GM12878 (cell line): Measurements from ENCODE around the gene UNKL. TPM values are rescaled to one million over a fixed set of nuclear protein-coding genes. Genes with fewer than 3 reads are reported as not detected.
A peak's percentile ranks its signal among the peaks of the same experiment; 100 is the strongest.

ENCODE experiments used
- ATAC-seq: fragments of 200-7000 bp; cut with Tn5 transposase; 3 replicates; pipeline ENCODE4 v1.9.1; 2020; ENCODE audit warnings: mild to moderate bottlenecking, moderate library complexity
- BruUV-seq: library from RNA; stranded (reverse); fragments of 400-500 nt; replicated peaks from 2 replicates; lab custom pipeline; 2021; lab: Mats Ljungman, UMichigan
- CTCF ChIA-PET: fragments of 300-600 bp; sonication (Branson Sonifier 250); formaldehyde crosslinking; extraction: SDS; loops from one replicate; lab custom pipeline; 2021; ENCODE audit warnings: inconsistent platforms; lab: Yijun Ruan, JAX
- POLR2A ChIA-PET: fragments of 350-600 bp; formaldehyde crosslinking; extraction: SDS; loops from one replicate; lab custom pipeline; 2021; ENCODE audit warnings: inconsistent platforms; lab: Charles Lee
- RAD21 ChIA-PET: fragments of 300-600 bp; sonication (Branson Sonifier 250); formaldehyde crosslinking; loops from one replicate; lab custom pipeline; 2023; ENCODE audit warnings: antibody characterized with exemption; ENCODE audit not compliant: unreplicated experiment; lab: Charles Lee
- SMC1A ChIA-PET: fragments of 300-600 bp; sonication (Branson Sonifier 250); formaldehyde crosslinking; loops from one replicate; lab custom pipeline; 2023; ENCODE audit not compliant: unreplicated experiment, uncharacterized antibody; lab: Charles Lee
- DNase-seq: peaks from one replicate; pipeline ENCODE4 v3.0.0-alpha.2; 2011; ENCODE audit warnings: low read depth, low spot score
- FAIRE-seq: peaks from 3 replicates; lab custom pipeline; 2011; peaks lifted over from hg19 to GRCh38; lab: Jason Lieb, UNC
- H2AFZ ChIP-seq: 2 replicates; pipeline ENCODE4 v1.6.0; 2011; ENCODE audit warnings: low read depth, low read length, control low read depth; ENCODE audit not compliant: control insufficient read depth
- H3K27ac ChIP-seq: 2 replicates; pipeline ENCODE4 v1.5.1; 2011; ENCODE audit warnings: control low read depth; ENCODE audit not compliant: control insufficient read depth, insufficient read depth
- H3K27me3 ChIP-seq, 2 experiments: replicated peaks in 1 of 2; 2 replicates each; pipeline versions ENCODE4 v1.6.0 to v1.6.1; 2011; ENCODE audit warnings: low read length in 1 of 2; ENCODE audit not compliant: control insufficient read depth in 2 of 2, insufficient read depth in 2 of 2
- H3K36me3 ChIP-seq, 2 experiments: 2 replicates each; pipeline ENCODE4 v1.5.1; 2011; ENCODE audit warnings: low read length in 1 of 2; ENCODE audit not compliant: control insufficient read depth in 2 of 2, insufficient read depth in 2 of 2
- H3K4me1 ChIP-seq: 2 replicates; pipeline ENCODE4 v1.6.1; 2011; ENCODE audit warnings: mild to moderate bottlenecking, low read length, moderate library complexity, mixed read lengths; ENCODE audit not compliant: control insufficient read depth, insufficient read depth
- H3K4me2 ChIP-seq: 2 replicates; pipeline ENCODE4 v1.6.0; 2011; ENCODE audit warnings: control low read depth; ENCODE audit not compliant: control insufficient read depth, insufficient read depth
- H3K4me3 ChIP-seq: fragments of 200-600 bp; sonication (generic); 2 replicates; pipeline ENCODE4 v1.5.1; 2016
- H3K79me2 ChIP-seq: 2 replicates; pipeline ENCODE4 v1.6.0; 2011; ENCODE audit warnings: low read length; ENCODE audit not compliant: control insufficient read depth, insufficient read depth
- H3K9ac ChIP-seq: 2 replicates; pipeline ENCODE4 v1.8.0; 2011; ENCODE audit warnings: low read length, control low read depth, mixed read lengths; ENCODE audit not compliant: control insufficient read depth, insufficient read depth
- H3K9me3 ChIP-seq: replicated peaks from 3 replicates; pipeline ENCODE4 v1.5.1; 2011; ENCODE audit warnings: mild to moderate bottlenecking, low read length; ENCODE audit not compliant: control insufficient read depth, insufficient read depth
- H4K20me1 ChIP-seq: 2 replicates; pipeline ENCODE4 v1.6.0; 2011; ENCODE audit not compliant: control insufficient read depth, insufficient read depth
- ASH2L ChIP-seq: fragments of 300-600, 200-600 bp; sonication (generic); IDR thresholded peaks from 2 replicates; pipeline ENCODE4 v1.6.1; 2017; ENCODE audit warnings: low read depth, mild to moderate bottlenecking, borderline replicate concordance
- ATF3 ChIP-seq: IDR thresholded peaks from 2 replicates; pipeline ENCODE4 v1.6.1; 2011; ENCODE audit warnings: low read depth, mild to moderate bottlenecking, low read length, moderate library complexity, borderline replicate concordance; ENCODE audit errors: extremely low read depth
- BACH1 ChIP-seq: fragments of 450-650 bp; IDR thresholded peaks from 2 replicates; pipeline ENCODE4 v1.6.1; 2017; ENCODE audit warnings: mild to moderate bottlenecking, borderline replicate concordance
- BCL11A ChIP-seq: IDR thresholded peaks from 2 replicates; pipeline ENCODE4 v1.6.1; 2011; ENCODE audit warnings: low read depth, low read length
- CBX5 ChIP-seq: sonication (generic); IDR thresholded peaks from 2 replicates; pipeline ENCODE4 v1.6.1; 2016; ENCODE audit warnings: low read depth, moderate library complexity, mild to moderate bottlenecking, inconsistent platforms
- CHD4 ChIP-seq: fragments of 200-600 bp; sonication (generic); IDR thresholded peaks from 2 replicates; pipeline ENCODE4 v1.6.1; 2016; ENCODE audit warnings: mild to moderate bottlenecking
- CREB1 ChIP-seq: IDR thresholded peaks from 2 replicates; pipeline ENCODE4 v1.6.1; 2012; ENCODE audit warnings: low read depth, mild to moderate bottlenecking, inconsistent platforms
- HCFC1 ChIP-seq: fragments of 150-350 bp; IDR thresholded peaks from 2 replicates; pipeline ENCODE4 v1.6.1; 2014; ENCODE audit warnings: low read length
- IRF3 ChIP-seq: fragments of 450-650 bp; IDR thresholded peaks from 2 replicates; pipeline ENCODE4 v1.6.1; 2014; ENCODE audit warnings: mild to moderate bottlenecking
- NFIC ChIP-seq: IDR thresholded peaks from 2 replicates; pipeline ENCODE4 v1.6.1; 2012; ENCODE audit warnings: low read depth, mild to moderate bottlenecking, inconsistent platforms, low read length, moderate library complexity
- NR2C1 ChIP-seq: fragments of 450-650 bp; IDR thresholded peaks from 2 replicates; pipeline ENCODE4 v1.6.1; 2017; ENCODE audit warnings: antibody characterized with exemption, mild to moderate bottlenecking, moderate library complexity
- NRF1 ChIP-seq: conservative IDR thresholded peaks from 2 replicates; pipeline ENCODE4 v1.6.1; 2011; ENCODE audit warnings: mild to moderate bottlenecking, low read depth, low read length, improper control_type of control experiment
- PAX5 ChIP-seq: IDR thresholded peaks from 2 replicates; pipeline ENCODE4 v1.6.1; 2011; ENCODE audit warnings: low read depth, low read length, borderline replicate concordance
- POLR2A ChIP-seq: IDR thresholded peaks from 2 replicates; pipeline ENCODE4 v1.6.1; 2011; ENCODE audit warnings: low read depth, mild to moderate bottlenecking, low read length
- SP1 ChIP-seq: IDR thresholded peaks from one replicate; pipeline ENCODE4 v1.6.1; 2011; ENCODE audit warnings: low read depth, low read length
- SUZ12 ChIP-seq: fragments of 200-600 bp; sonication (generic); IDR thresholded peaks from one replicate; pipeline ENCODE4 v1.6.1; 2018; ENCODE audit warnings: antibody characterized with exemption, mild to moderate bottlenecking; ENCODE audit not compliant: unreplicated experiment
- WRNIP1 ChIP-seq: IDR thresholded peaks from 2 replicates; pipeline ENCODE4 v1.6.1; 2011; ENCODE audit warnings: low read depth, low read length, improper control_type of control experiment, borderline replicate concordance
- YY1 ChIP-seq: IDR thresholded peaks from 2 replicates; pipeline ENCODE4 v1.6.1; 2011; ENCODE audit warnings: low read depth, mild to moderate bottlenecking, low read length
- ZNF207 ChIP-seq: fragments of 450-650 bp; IDR thresholded peaks from 2 replicates; pipeline ENCODE4 v1.6.1; 2014; ENCODE audit warnings: antibody characterized with exemption, mild to moderate bottlenecking, borderline replicate concordance
- ZNF217 ChIP-seq: fragments of 450-650 bp; IDR thresholded peaks from 2 replicates; pipeline ENCODE4 v1.6.1; 2017; ENCODE audit warnings: antibody characterized with exemption, mild to moderate bottlenecking
- WGBS: methylation state at CpG from one replicate; pipeline ENCODE4 v1.1.6; 2016; ENCODE audit warnings: low lambda C conversion rate; ENCODE audit not compliant: insufficient replicate concordance, insufficient coverage; ENCODE audit errors: missing lambda C conversion rate; 5-methylcytosine and 5-hydroxymethylcytosine counted together
- in situ Hi-C: fragments of 300-500 bp; cut with MboI; formaldehyde crosslinking; loops from 9 replicates; pipeline ENCODE4 v1.14.3; 2018; ENCODE audit warnings: mixed read lengths
- intact Hi-C: fragments of 100-400 bp; cut with micrococcal nuclease; formaldehyde crosslinking; loops from one replicate; pipeline ENCODE4 v1.14.2; 2022; ENCODE audit not compliant: unreplicated experiment
- polyA plus RNA-seq, 11 experiments: library from polyadenylated mRNA; depleted of rRNA in 4 of 11; unstranded in 6 of 11; stranded (reverse) in 5 of 11; fragments of >200 nt; fragmentation: Nextera tagmentation in 4 of 11; fragmentation: Illumina TruSeq in 1 of 11; extraction: Ambion mirVana in 4 of 11; extraction: Trizol in 1 of 11; gene quantifications; 1 replicate in 1 of 11; 2 replicates in 10 of 11; pipeline versions ENCODE4 v1.2.1 to v1.2.3, GENCODE V29; 2011 to 2016; ENCODE audit warnings: inconsistent platforms in 2 of 11, missing spikeins in 2 of 11, low read depth in 1 of 11
- total RNA-seq, 4 experiments: library from RNA; depleted of rRNA in 3 of 4; stranded (reverse); fragments of >200 nt in 3 of 4; fragmentation: Illumina TruSeq in 1 of 4; extraction: Trizol in 1 of 4; gene quantifications; 2 replicates each; pipeline versions ENCODE4 v1.2.1 to v1.2.3, GENCODE V29; 2013 to 2021
- TF ChIP-seq, protein P1 (sequence below): fragments of 450-650 bp; IDR thresholded peaks from 2 replicates; pipeline ENCODE4 v1.6.1; 2017; ENCODE audit warnings: mild to moderate bottlenecking, moderate library complexity

The UNKL gene
- total and polyA plus RNA-seq, 10 of the 15 experiments (the other 5 are each of a cell fraction or from before 2014, with no cell fraction given) = 0.40 to 21.6 (median 9.1) TPM

DNA sequence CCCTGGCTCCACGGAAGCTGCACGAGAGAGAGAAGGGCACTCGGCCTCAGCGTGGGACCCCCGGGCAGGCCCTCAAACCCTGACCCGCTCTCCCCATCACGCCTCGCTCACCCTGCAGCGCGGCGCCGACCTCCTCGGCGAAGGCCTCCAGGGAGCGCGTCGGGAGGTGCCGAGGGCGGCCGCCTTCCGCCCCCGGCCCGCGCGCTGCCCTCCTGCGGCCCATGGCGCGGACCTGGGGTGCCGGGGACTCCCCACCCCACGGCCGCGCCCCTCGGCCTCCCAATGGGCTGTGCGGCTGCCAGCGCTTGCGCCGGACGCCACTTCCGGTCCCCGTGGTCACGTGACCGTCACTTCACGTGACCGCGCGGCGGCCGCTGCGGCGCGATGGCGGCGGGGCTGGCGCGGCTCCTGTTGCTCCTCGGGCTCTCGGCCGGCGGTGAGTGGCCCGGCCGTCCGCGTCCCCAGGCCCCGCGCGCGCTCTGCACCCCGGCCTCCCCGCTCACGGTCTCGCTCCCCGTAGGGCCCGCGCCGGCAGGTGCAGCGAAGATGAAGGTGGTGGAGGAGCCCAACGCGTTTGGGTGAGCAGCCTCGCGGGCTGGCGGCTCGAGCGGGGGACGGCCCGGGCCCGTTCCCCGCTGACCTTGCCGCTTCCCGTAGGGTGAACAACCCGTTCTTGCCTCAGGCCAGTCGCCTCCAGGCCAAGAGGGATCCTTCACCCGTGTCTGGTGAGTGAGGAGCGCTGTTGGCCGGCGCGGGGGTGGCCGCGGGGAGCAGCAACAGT, 62.7 kb downstream of the UNKL start, which contains the start of the genes GNPTG and TSR3:
Gene GNPTG, plus strand, starts transcription at position 350 of the 781 bp plus-strand sequence. Its CDS starts 35 bp downstream, at position 385.
Gene TSR3, minus strand, starts transcription at position 297 of the 781 bp plus-strand sequence. Its CDS starts 74 bp downstream, at position 223.
- intact Hi-C loops (no loop called here), in situ Hi-C loops (no loop called here)
- DNase-seq (peak; percentile 64), FAIRE-seq (peak; percentile 35), ATAC-seq (peak; percentile 98)
- 2% methylated on average over 81 of the region's 98 CpGs for WGBS
- POLR2A ChIA-PET = no interaction called here
- peaks cover 0 to 6% of the 10 kb centered on the region in 2 experiments; a peak in 3 of 4 replicates for H3K36me3 ChIP-seq
- BruUV-seq = no TSS peak
- H3K9ac ChIP-seq = peak within 1 kb of the TSS; percentile 70
- no peaks in the 10 kb centered on the region for H4K20me1 ChIP-seq
- H3K4me2 ChIP-seq = peak within 1 kb of the TSS; percentile 83
- SMC1A ChIA-PET = no interaction called here
- H3K27me3 ChIP-seq = no peaks in the 10 kb centered on the region
- H3K4me3 ChIP-seq = peak within 1 kb of the TSS; percentile 81
- H2AFZ ChIP-seq = peak within 1 kb of the TSS; percentile 78
- H3K4me1 ChIP-seq = peaks cover 8% of the 10 kb centered on the region
- CTCF ChIA-PET = no interaction called here
- H3K9me3 ChIP-seq = no peaks in the 10 kb centered on the region
- H3K79me2 ChIP-seq = peaks cover 27% of the 10 kb centered on the region
- RAD21 ChIA-PET = interaction anchor here (0.8 kb wide), 1 partner anchor 9 kb away, joined by 4 read pairs; no protein-coding TSS in a partner anchor
- peak within 1 kb of the TSS; percentile 59 for H3K27ac ChIP-seq
- TF ChIP-seq ATF3 (peak; percentile 100), NFIC (no peak; the same call in 1 of the 2 replicates), NR2C1 (peak; percentile 79), ASH2L (no peak), ZNF207 (peak; percentile 76; the same call in 1 of the 2 replicates), NRF1 (peak; percentile 72), HCFC1 (peak; percentile 85), BACH1 (peak; percentile 84), POLR2A (peak; percentile 84; the same call in 1 of the 2 replicates), IRF3 (no peak), YY1 (peak; percentile 99), CBX5 (no peak), BCL11A (no peak), CHD4 (no peak), WRNIP1 (no peak), PAX5 (peak; percentile 40; the same call in 1 of the 2 replicates), SUZ12 (no peak), CREB1 (peak; percentile 78; the same call in 1 of the 2 replicates), SP1 (peak; percentile 74), ZNF217 (peak; percentile 65; the same call in 1 of the 2 replicates)
- TF ChIP-seq, protein P1, sequence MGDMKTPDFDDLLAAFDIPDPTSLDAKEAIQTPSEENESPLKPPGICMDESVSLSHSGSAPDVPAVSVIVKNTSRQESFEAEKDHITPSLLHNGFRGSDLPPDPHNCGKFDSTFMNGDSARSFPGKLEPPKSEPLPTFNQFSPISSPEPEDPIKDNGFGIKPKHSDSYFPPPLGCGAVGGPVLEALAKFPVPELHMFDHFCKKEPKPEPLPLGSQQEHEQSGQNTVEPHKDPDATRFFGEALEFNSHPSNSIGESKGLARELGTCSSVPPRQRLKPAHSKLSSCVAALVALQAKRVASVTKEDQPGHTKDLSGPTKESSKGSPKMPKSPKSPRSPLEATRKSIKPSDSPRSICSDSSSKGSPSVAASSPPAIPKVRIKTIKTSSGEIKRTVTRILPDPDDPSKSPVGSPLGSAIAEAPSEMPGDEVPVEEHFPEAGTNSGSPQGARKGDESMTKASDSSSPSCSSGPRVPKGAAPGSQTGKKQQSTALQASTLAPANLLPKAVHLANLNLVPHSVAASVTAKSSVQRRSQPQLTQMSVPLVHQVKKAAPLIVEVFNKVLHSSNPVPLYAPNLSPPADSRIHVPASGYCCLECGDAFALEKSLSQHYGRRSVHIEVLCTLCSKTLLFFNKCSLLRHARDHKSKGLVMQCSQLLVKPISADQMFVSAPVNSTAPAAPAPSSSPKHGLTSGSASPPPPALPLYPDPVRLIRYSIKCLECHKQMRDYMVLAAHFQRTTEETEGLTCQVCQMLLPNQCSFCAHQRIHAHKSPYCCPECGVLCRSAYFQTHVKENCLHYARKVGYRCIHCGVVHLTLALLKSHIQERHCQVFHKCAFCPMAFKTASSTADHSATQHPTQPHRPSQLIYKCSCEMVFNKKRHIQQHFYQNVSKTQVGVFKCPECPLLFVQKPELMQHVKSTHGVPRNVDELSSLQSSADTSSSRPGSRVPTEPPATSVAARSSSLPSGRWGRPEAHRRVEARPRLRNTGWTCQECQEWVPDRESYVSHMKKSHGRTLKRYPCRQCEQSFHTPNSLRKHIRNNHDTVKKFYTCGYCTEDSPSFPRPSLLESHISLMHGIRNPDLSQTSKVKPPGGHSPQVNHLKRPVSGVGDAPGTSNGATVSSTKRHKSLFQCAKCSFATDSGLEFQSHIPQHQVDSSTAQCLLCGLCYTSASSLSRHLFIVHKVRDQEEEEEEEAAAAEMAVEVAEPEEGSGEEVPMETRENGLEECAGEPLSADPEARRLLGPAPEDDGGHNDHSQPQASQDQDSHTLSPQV = peak; percentile 72; the same call in 1 of the 2 replicates
